ENCODE measurements around the gene WDPCP. TPM values are rescaled to one million over a fixed set of nuclear protein-coding genes. Genes with fewer than 3 reads are reported as not detected.

Gene WDPCP
- total and polyA plus RNA-seq, 2 of the 13 experiments (the other 11 are each of a cell fraction or from before 2014, with no cell fraction given): 2.9 to 5.2 TPM

- no TSS peak for BruUV-seq (replicated peaks)
- intact Hi-C loops (cut with micrococcal nuclease; ENCODE audit: unreplicated experiment) (no loop called here), in situ Hi-C loops (cut with HindIII; ENCODE audit: extremely low pct_ligation_motif_present, low pct_unique_long_range_greater_than_20kb) (no loop called here)
- Histone ChIP-seq H3K9ac (ENCODE audit: insufficient read depth, low read depth, low read length) (no peak overlapping the region), H3K27ac (ENCODE audit: extremely low read length, insufficient read depth, low read length) (no peak overlapping the region), H2AFZ (ENCODE audit: low read length) (no peak overlapping the region), H3K4me2 (ENCODE audit: low read depth, low read length) (no peak overlapping the region), H3K27me3 (ENCODE audit: control insufficient read depth in 1 of 2, insufficient read depth in 2 of 2, low read length in 2 of 2) (no peaks in the 10 kb centered on the region), H3K4me3 (replicated peaks in 1 of 3; ENCODE audit: insufficient read depth in 1 of 3, low read depth in 2 of 3, low read length in 3 of 3) (no peak overlapping the region), H3K9me3 (ENCODE audit: low read length) (no peaks in the 10 kb centered on the region), H3K79me2 (ENCODE audit: insufficient read depth, low read length) (no peaks in the 10 kb centered on the region), H3K36me3 (replicated peaks in 1 of 2; ENCODE audit: control insufficient read depth in 1 of 2, insufficient read depth in 2 of 2, low read length in 2 of 2) (no peaks in the 10 kb centered on the region), H3K4me1 (ENCODE audit: insufficient read depth, low read length) (no peaks in the 10 kb centered on the region), H4K20me1 (ENCODE audit: insufficient read depth, low read length) (no peaks in the 10 kb centered on the region)
- ATAC-seq: no peak
- 86% methylated on average over 6 of the region's 6 CpGs for WGBS (ENCODE audit: low lambda C conversion rate)
- peak; percentile 90 for TF ChIP-seq ATF7 (IDR thresholded peaks at IDR 0.05)
- TF ChIP-seq ATF7 (CRISPR knock-in tag; IDR thresholded peaks at IDR 0.05): no peak
- TF ChIP-seq ZNF841 (CRISPR knock-in tag; IDR thresholded peaks at IDR 0.05; ENCODE audit: borderline replicate concordance): no peak
- TF ChIP-seq ZNF251 (CRISPR knock-in tag; IDR thresholded peaks at IDR 0.05): no peak
- TF ChIP-seq MED8 (CRISPR knock-in tag; IDR thresholded peaks at IDR 0.05; ENCODE audit: insufficient replicate concordance): no peak
- no peak for TF ChIP-seq RFX5 (IDR thresholded peaks at IDR 0.05; ENCODE audit: low read depth, low read length)
- no peak for TF ChIP-seq ATF1 (CRISPR knock-in tag; IDR thresholded peaks at IDR 0.05)
- TF ChIP-seq RFXAP (CRISPR knock-in tag; IDR thresholded peaks at IDR 0.05; ENCODE audit: borderline replicate concordance): no peak
- TF ChIP-seq DNMT1 (CRISPR knock-in tag; IDR thresholded peaks at IDR 0.05): no peak
- CTCF ChIA-PET (ENCODE audit: low intra/inter-chr PET ratio, low total read pairs): no interaction called here
- DNase-seq (ENCODE audit: low spot score): no peak
- POLR2A ChIA-PET: no interaction called here
- no peak for FAIRE-seq
These were observed 143.6 kb downstream of the WDPCP start for GRCh38 chr2:63444565-63445288.

DNA sequence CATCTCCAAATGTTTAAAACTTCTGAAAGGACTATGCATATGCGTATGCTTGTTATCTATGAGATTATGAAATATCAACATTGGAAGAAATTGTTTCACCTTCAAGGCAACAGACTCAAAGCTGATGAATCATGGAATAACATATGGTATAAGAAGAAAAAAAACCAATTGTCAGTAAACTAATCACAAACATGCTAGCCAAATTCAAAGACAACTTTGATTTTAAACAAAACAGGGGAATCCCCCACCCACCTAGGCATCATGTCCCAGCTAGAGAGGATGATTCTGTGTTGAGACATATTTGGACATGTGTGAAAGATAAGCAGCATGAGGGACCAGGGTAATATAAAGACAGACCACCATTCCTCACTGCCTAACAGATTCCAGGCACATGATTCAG, 147.7 kb downstream of the WDPCP start:
- no peaks in the 10 kb centered on the region for H3K9me3 ChIP-seq (ENCODE audit: low read length)
- H2AFZ ChIP-seq (ENCODE audit: low read length): no peak overlapping the region
- H3K4me3 ChIP-seq (replicated peaks in 1 of 3; ENCODE audit: insufficient read depth in 1 of 3, low read depth in 2 of 3, low read length in 3 of 3): no peak overlapping the region
- no peak overlapping the region for H3K4me2 ChIP-seq (ENCODE audit: low read depth, low read length)
- FAIRE-seq: no peak
- no peak for TF ChIP-seq ZNF414 (CRISPR knock-in tag; IDR thresholded peaks at IDR 0.05)
- ChIA-PET CTCF (ENCODE audit: low intra/inter-chr PET ratio, low total read pairs) (no interaction called here), POLR2A (no interaction called here)
- in situ Hi-C loops (cut with HindIII; ENCODE audit: extremely low pct_ligation_motif_present, low pct_unique_long_range_greater_than_20kb): no loop called here
- DNase-seq (ENCODE audit: low spot score): no peak
- no peak overlapping the region for H3K9ac ChIP-seq (ENCODE audit: insufficient read depth, low read depth, low read length)
- H4K20me1 ChIP-seq (ENCODE audit: insufficient read depth, low read length): no peaks in the 10 kb centered on the region
- BruUV-seq (replicated peaks): no TSS peak
- intact Hi-C loops (cut with micrococcal nuclease; ENCODE audit: unreplicated experiment): no loop called here
- no peak overlapping the region for H3K27ac ChIP-seq (ENCODE audit: extremely low read length, insufficient read depth, low read length)
- no peaks in the 10 kb centered on the region for H3K79me2 ChIP-seq (ENCODE audit: insufficient read depth, low read length)
- no peak for ATAC-seq
- no peaks in the 10 kb centered on the region for H3K36me3 ChIP-seq (replicated peaks in 1 of 2; ENCODE audit: control insufficient read depth in 1 of 2, insufficient read depth in 2 of 2, low read length in 2 of 2)
- WGBS (ENCODE audit: low lambda C conversion rate): 94% methylated on average over 1 of the region's 1 CpG
- no peaks in the 10 kb centered on the region for H3K4me1 ChIP-seq (ENCODE audit: insufficient read depth, low read length)
- no peaks in the 10 kb centered on the region for H3K27me3 ChIP-seq (ENCODE audit: control insufficient read depth in 1 of 2, insufficient read depth in 2 of 2, low read length in 2 of 2)

Measured in HepG2 (cell line).